ENCODE results near the gene ECT2.
A peak's percentile ranks its signal among the peaks of the same experiment; 100 is the strongest.

Gene ECT2

DNA sequence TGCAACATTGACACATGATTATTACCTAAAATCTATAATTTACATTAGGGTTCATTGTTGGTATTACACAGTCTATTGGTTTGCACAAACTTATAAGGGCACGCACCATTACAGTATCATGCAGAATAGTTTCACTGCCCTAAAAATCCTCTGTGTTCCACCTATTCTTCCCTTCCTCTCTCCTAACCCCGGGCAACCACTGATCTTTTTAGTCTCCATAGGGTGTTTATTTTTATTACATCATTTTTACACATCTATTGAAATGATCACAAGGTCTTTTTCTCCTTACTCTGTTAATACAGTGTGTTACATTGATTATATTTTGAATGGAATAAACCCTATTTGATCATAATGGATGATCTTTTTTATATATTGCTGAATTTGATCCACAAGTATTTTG lies 15.5 kb upstream of the ECT2 start:
- Histone ChIP-seq H3K27me3 (ENCODE audit: insufficient read depth, low read depth) (no peaks in the 10 kb centered on the region), H3K9ac (no peak overlapping the region), H3K36me3 (ENCODE audit: insufficient read depth) (no peaks in the 10 kb centered on the region), H3K4me3 (IDR thresholded peaks at IDR 0.05; ENCODE audit: insufficient read depth, low read depth, low read length) (no peak overlapping the region), H2AFZ (ENCODE audit: low read depth) (no peak overlapping the region), H3K27ac (no peak overlapping the region), H4K20me1 (ENCODE audit: insufficient read depth) (no peaks in the 10 kb centered on the region), H3K4me2 (no peak overlapping the region), H3K4me1 (ENCODE audit: low read depth, poor library complexity, severe bottlenecking) (no peaks in the 10 kb centered on the region), H3K79me2 (ENCODE audit: insufficient read depth, low read depth) (no peaks in the 10 kb centered on the region)
- TF ChIP-seq CTCF (conservative IDR thresholded peaks at IDR 0.05; ENCODE audit: low read depth, low read length) = no peak

GRCh38 chr3:172739462-172739861 lies 11.1 kb upstream of the ECT2 start:
- no peaks in the 10 kb centered on the region for H3K4me1 ChIP-seq (ENCODE audit: low read depth, poor library complexity, severe bottlenecking)
- H4K20me1 ChIP-seq (ENCODE audit: insufficient read depth) = no peaks in the 10 kb centered on the region
- TF ChIP-seq CTCF (conservative IDR thresholded peaks at IDR 0.05; ENCODE audit: low read depth, low read length) = no peak
- H2AFZ ChIP-seq (ENCODE audit: low read depth) = no peak overlapping the region
- no peaks in the 10 kb centered on the region for H3K79me2 ChIP-seq (ENCODE audit: insufficient read depth, low read depth)
- H3K4me2 ChIP-seq = no peak overlapping the region
- no peak overlapping the region for H3K27ac ChIP-seq
- no peaks in the 10 kb centered on the region for H3K27me3 ChIP-seq (ENCODE audit: insufficient read depth, low read depth)
- no peaks in the 10 kb centered on the region for H3K36me3 ChIP-seq (ENCODE audit: insufficient read depth)
- no peak overlapping the region for H3K4me3 ChIP-seq (IDR thresholded peaks at IDR 0.05; ENCODE audit: insufficient read depth, low read depth, low read length)
- H3K9ac ChIP-seq = no peak overlapping the region

DNA sequence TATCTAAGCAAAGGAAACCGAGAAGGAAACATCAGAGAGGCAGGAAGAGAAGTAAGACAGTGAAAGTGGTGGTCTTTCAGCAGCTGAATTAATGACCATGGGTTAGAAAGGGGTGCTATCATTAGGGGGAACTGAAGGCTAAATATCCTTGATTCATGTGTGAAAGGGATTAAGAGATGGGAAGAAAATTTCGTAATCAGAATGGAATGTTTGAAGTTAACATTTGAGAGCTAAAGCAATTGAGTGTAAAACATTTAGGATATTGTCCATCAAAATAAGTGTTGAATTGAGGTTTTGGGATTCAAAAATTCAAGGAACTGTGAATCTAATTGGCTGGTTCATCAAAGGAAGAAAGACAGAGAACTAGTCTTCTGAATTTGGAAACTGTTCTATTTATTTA lies 4.1 kb upstream of the ECT2 start:
- H3K27ac ChIP-seq = no peak overlapping the region
- no peak overlapping the region for H2AFZ ChIP-seq (ENCODE audit: low read depth)
- H4K20me1 ChIP-seq (ENCODE audit: insufficient read depth) = no peaks in the 10 kb centered on the region
- H3K9ac ChIP-seq = no peak overlapping the region
- no peaks in the 10 kb centered on the region for H3K27me3 ChIP-seq (ENCODE audit: insufficient read depth, low read depth)
- no peak overlapping the region for H3K4me3 ChIP-seq (IDR thresholded peaks at IDR 0.05; ENCODE audit: insufficient read depth, low read depth, low read length)
- no peak overlapping the region for H3K4me2 ChIP-seq
- peaks cover 7% of the 10 kb centered on the region for H3K79me2 ChIP-seq (ENCODE audit: insufficient read depth, low read depth)
- TF ChIP-seq CTCF (conservative IDR thresholded peaks at IDR 0.05; ENCODE audit: low read depth, low read length) = no peak
- H3K36me3 ChIP-seq (ENCODE audit: insufficient read depth) = no peaks in the 10 kb centered on the region
- H3K4me1 ChIP-seq (ENCODE audit: low read depth, poor library complexity, severe bottlenecking) = peaks cover 6% of the 10 kb centered on the region

- H3K27me3 ChIP-seq (ENCODE audit: insufficient read depth, low read depth) = no peaks in the 10 kb centered on the region
- no peak overlapping the region for H3K4me3 ChIP-seq (IDR thresholded peaks at IDR 0.05; ENCODE audit: insufficient read depth, low read depth, low read length)
- H2AFZ ChIP-seq (ENCODE audit: low read depth) = peak overlapping the region; percentile 94
- H3K9ac ChIP-seq = peak overlapping the region; percentile 96; the same call in 1 of the 2 replicates
- no peaks in the 10 kb centered on the region for H4K20me1 ChIP-seq (ENCODE audit: insufficient read depth)
- peaks cover 14% of the 10 kb centered on the region for H3K4me1 ChIP-seq (ENCODE audit: low read depth, poor library complexity, severe bottlenecking)
- H3K27ac ChIP-seq = peak overlapping the region; percentile 90
- no peaks in the 10 kb centered on the region; the same call in 1 of the 2 replicates for H3K36me3 ChIP-seq (ENCODE audit: insufficient read depth)
- H3K4me2 ChIP-seq = peak overlapping the region; percentile 92
- peaks cover 37% of the 10 kb centered on the region for H3K79me2 ChIP-seq (ENCODE audit: insufficient read depth, low read depth)
- TF ChIP-seq CTCF (conservative IDR thresholded peaks at IDR 0.05; ENCODE audit: low read depth, low read length) = no peak
Observed at GRCh38 chr3:172749230-172749965, 1.1 kb upstream of the ECT2 start.

Data from KMS-11 (cell line).